Activated CD4-positive, alpha-beta T cell treated with anti-CD3 and anti-CD28 coated beads for 4 hours (primary cell): Measurements from ENCODE around the gene GTF2H2C.
A peak's percentile ranks its signal among the peaks of the same experiment; 100 is the strongest.
"Not testable (repeated sequence)": the region's sequence is repeated elsewhere in the genome, so short reads cannot be mapped to it uniquely, and the experiment has no call there.

Source experiments
- DNase-seq, 2 donors: peaks; one replicate each; pipeline ENCODE4 v3.0.0-alpha.2; 2020

Gene GTF2H2C

DNA sequence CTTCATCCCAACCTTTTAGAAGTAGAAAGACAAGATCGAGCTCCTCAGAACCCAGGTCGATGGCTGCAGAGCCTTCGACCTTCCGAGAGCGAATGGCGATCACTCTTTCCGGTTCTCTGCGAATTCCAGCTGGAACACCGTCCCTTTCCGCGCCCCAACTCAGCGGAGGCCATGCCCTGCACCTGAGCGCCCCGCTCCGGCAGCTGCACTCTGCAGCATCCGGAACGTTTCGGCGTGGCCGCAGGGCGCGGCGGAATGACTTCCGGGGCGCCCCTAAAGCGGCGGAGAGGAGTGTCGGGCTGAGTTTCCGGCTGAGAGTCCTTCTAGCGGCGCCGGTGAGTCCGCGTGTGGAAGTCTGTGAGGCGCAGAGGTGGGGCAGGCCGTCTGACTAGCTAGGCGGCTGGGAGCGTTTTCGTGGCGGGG, at the start of gene GTF2H2C:
Gene GTF2H2C (plus strand): TSS at position 284 of the 423 bp plus-strand sequence. CDS start 4,942 bp downstream, outside the sequence.
- DNase-seq = peak; percentile 62 to 72

DNA sequence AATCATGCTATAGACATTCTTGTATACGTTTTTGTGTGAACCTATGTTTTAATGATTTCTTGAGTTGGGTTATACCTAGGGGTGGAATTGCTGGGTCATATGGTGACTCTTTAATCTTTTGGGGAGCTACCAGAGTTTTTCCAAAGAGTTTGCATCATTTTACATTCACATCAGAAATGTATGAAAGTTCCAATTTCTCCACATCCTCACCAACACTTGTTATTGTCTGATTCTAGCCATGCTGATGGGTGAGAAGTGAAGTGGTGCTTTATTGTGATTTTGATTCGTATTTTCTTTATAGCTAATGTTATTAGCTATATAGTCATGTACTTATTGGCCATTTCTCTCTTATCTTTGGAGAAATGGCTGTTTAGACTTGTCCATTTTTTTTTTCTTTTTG, 49.3 kb upstream of the GTF2H2C start:
- no peak for DNase-seq

DNA sequence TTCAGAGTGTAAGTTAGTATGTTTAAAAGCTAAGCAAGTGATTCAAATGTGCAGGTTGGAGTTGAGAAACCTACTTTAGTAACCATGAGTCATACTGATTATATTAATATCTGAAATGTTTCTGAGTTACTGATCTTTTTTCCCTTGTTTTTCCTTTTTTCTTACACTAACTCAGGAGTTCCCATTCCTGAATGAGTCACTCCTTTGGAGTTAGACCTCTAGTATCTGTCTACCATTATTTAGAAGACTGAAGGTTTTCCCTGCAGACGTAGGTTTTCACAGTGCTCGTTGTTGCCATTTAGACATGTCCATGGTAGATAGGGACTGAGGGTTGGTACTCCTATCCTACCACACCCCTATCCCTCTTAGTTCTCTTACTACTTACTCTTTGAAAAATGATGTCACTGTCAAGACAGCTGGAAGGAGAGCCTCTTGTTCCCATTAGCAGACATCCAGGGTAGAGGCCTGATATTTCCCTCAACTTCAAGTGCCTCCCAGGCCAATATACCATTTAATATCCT, 47.2 kb upstream of the GTF2H2C start:
- DNase-seq = no peak

DNA sequence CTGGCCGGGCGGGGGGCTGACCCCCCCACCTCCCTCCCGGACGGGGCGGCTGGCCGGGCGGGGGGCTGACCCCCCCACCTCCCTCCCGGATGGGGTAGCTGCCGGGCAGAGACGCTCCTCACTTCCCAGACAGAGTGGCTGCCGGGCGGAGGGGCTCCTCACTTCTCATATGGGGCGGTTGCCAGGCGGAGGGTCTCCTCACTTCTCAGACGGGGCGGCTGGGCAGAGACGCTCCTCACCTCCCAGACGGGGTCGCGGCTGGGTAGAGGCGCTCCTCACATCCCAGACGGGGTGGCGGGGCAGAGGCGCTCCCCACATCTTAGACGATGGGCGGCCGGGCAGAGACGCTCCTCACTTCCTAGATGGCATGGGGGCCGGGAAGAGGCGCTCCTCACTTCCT, 44.4 kb upstream of the GTF2H2C start:
- not testable (repeated sequence) for DNase-seq

DNA sequence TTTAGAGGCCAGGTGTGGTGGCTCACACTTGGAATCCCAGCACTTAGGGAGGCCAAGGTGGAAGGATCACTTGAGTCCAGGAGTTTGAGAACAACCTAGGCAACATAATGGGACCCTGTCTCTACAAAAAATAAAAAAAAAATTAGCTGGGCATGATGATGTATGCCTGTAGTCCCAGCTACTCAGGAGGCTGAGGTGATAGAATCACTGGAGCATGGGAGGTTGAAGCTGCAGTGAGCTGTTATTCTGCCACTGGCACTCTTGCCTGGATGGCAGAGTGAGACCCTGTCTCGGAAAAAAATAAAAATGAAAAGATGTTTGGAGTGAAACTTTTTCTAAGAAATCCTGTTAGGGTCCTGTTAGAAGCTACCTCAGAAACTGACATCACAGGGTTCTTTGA, 43.2 kb upstream of the GTF2H2C start:
- DNase-seq = no peak

DNA sequence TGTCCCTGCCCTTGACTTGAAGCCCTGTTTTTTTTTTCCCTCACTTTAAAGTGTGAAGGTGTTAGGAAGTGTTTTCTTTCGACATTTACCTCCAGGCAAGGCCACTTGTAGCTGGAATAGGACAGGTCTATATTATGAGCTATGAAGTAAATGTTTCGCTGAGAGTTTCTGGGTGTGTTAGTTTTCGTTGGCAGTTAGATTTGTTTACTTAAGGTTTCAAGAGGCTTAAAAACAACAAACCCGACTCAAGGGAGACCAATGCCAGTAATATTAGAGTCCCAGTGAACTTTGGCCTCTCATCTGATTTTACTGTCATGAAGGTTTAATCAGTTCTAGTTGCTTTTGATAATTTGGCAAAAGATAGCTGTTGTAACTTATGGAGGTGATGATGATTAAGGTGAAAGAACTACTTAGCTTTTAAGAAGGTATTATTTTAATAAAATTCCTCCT, 42.2 kb upstream of the GTF2H2C start:
- DNase-seq = no peak

DNA sequence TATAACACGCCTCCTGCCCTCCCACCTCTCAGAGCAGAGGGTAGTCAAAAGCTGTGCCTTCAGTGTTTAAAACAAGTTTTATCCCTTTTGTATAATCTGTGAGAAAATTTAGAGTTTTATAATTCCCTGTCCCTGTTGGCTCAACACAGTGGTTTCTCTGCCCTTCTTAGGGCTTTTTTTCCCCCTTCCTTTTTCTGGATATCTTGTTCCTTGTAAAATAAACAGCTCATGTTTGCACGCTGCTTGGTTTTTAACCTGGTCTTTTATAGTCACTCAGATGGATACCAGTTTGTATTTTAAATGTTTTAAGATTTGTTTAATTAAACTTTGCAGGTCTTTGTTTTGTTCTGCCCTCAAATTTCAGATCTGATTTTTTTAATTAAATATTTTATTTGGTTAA, 40.7 kb upstream of the GTF2H2C start:
- no peak for DNase-seq

DNA sequence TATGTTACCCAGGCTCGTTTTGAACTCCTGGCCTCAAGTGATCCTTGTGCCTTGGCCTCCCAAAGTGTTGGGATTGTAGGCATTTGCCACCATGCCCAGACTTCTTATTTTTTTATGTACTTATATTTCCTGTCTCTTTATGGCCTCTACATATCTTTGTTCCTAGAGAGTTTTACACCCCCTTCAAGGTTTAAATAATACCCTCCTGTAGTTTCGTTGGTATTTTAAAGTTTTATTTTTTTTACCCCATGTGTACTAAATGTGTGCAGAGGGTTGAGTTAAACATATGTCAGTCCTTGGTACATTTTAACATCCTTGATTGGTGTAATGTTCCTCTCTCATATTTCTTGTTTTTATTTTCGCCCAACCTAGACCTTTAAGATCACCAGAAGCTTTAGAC, 38.0 kb upstream of the GTF2H2C start:
- no peak for DNase-seq

DNA sequence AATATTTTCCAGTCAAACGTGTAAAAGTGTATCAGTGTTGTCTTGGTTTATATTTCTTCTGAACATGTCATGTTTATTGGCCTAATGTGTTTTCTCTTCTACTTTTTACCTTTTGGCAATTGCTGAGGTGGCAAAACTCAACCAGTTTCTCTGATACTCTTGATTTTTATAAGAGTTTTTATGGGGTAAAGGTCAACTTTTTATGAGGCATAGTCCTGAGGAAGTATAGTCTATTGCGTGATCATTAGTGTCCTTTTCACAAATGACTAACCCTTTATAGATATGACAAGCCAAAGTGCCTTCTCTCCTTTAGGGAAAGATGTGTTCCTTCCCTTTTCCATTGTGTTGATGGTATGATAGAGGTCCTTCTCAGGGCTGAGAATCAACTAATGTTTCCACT, 34.5 kb upstream of the GTF2H2C start:
- DNase-seq = no peak

DNA sequence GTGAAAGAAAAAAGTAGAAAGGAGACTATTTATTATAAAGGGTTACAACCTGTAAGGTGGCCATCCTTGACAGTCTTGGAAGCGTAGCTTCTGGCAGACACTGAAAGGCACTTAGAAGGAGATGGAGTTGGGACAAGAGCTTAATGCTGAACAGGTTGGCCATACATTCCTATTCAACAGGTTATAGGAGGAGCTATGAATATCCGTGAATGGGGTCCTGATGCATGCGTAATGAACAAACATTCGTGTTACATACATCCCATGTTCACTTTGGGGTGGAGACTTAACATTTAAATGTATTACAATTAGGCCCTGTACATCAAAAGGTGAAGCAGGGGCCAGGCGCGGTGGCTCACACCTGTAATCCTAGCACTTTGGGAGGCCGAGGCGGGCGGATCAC, 33.3 kb upstream of the GTF2H2C start:
- no peak for DNase-seq

DNA sequence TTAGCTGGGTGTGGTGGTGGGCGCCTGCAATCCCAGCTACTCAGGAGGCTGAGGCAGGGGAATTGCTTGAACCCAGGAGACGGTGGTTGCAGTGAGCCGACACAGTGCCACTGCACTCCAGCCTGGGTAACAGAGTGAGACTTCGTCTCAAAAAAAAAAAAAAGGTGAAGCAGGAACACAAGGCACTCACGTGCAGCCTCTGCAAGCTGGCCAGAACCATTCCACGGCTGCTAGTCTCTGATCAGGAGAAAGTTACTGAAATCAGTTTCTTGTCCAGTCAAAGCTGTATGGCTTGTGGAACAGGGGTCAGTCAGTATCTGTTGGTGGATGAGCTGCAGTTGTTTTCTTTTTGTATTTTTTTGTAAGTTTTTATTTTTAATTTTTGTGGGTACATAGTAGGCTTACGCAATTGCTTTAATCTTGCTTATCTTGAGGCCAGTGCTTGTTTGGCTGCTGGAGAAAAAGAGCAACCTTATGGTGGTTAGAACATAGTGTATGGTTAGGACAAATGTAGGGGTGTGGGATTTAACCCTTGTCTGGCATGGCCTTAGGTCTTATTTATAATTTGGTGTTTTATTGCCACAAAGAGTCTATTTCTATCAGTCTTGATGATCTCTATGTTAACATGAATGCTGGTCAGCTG, 32.7 kb upstream of the GTF2H2C start:
- DNase-seq = no peak

DNA sequence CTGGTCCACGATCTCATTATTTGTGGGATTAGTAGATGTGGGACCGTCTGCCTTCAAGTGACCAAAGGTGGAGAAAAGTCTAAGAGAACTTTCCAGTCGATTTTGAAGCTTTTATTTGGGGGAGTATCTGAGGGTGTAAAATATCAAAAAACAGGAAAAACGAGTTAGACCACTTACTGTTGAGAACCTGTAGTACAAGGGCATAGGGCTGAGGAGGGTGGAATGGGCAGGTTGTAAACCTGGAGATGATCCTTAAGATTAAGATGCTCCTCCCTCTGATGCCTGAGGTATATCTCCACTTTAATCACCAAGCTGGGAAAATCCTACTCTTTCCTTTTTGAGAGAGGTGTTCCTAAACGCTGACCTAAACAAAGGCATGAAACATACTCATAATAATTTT, 32.0 kb upstream of the GTF2H2C start:
- no peak for DNase-seq

DNA sequence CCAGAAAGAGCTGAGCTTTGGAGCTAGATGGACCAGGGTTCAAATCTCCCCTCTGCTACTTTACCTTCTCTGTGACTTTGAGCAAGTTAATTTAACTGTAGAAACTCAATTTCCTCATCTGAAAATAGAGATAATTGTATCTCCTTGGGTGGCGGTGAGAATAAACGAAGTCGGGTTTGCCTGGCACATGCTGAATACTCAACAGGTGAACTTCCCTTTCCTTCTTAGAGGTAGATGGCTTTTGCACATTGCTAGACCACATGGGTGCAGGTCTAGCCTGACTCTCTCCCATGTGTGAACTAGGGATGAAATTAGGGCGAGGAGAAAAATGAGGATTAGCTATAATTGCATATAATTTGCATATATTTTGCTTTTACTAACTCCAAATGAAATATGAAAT, 31.4 kb upstream of the GTF2H2C start:
- DNase-seq = no peak

DNA sequence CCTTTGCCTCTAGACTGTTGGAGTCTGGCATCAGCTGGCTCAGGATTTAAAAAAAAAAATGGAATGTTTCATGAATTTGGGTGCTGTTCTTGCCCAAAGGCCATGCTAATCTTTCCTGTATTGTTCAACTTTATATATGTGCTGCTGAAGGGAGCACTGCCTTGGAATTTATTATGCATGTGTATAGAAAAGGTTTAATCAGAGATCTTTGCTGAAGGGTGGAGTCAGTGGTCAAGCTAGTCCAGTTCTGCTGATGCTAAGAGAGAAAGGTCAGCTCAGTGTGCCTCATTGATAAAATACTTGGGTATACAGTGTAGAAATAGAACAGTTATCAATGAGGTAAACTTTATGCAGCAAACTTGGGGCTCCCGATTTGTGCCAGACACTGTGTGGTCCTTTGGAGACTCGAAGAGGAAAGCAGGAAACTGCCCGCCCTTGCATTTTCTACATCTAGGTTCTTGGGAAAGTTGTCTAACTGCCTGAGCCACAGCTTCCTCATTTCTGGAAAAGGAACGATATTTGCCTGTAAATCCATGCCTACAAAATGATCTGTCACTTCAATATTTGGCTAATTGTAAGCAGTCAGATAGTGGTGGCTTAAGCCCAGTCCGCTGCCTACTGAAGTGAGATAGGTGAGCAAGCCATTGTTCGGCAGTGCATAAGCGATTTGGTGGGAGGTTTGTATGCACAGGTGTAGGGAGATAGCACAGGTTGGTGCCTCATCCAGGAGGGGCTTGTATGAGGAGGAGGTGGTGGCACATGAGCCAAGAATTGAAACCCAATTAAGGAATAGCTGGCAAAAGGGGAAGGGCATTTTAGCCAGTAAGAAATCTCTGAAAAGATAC, 29.2 kb upstream of the GTF2H2C start:
- no peak for DNase-seq

DNA sequence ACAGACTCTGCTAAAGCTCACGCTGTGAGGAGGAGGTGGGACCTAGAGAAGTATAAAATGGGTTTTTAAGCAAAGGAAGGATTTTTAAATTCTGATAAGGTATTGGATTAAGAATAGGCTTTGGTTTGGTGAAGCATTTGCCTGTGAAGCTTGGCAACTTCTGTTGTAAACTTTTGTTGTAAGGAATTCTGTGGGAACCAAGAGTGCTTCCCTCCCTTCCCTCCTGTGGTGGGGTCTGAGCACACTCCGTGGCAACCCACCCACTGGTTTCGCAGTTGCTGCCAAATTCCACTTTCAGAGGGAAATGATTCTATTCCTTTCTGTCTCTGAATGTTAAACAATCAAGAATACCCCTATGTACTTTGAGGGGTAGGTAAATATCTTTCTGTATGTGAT, 28.6 kb upstream of the GTF2H2C start:
- no peak for DNase-seq

DNA sequence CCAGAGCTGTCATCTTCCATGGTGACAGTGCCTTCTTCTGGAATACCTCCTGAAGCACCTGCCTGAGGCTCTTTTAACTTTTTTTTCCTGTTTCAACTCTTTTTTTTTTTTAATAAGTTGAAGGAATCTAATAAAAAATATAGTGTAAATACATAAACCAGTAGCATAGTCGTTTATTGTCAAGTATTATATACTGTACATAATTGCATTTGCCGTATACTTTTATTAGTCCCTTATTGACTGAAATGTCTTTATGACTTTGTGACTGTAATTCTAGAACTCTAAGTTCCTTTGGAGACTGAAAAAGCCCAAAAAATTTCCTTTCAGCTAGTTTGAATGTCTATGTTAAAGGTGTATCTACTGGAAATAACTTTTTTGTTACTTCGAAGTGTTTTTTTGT, 22.1 kb upstream of the GTF2H2C start:
- not testable (repeated sequence) for DNase-seq

DNA sequence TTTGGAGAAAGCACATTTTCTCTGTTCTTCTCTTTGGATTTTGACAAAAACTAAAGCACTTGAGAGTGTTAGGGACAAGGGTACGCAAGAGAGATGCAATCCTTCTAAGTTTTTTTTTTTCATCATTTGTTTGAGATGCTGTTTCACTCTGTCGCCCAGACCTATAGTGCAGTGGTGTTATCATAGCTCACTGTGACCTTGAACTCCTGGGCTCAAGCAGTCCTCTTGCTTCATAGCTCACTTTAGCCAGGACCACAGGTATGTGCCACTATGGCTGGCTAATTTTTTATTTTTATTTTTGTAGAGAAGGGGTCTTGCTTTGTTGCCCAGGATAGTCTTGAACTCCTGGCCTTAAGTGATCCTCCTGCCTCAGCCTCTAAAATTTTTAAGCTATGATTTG, 21.3 kb upstream of the GTF2H2C start:
- DNase-seq = not testable (repeated sequence)

DNA sequence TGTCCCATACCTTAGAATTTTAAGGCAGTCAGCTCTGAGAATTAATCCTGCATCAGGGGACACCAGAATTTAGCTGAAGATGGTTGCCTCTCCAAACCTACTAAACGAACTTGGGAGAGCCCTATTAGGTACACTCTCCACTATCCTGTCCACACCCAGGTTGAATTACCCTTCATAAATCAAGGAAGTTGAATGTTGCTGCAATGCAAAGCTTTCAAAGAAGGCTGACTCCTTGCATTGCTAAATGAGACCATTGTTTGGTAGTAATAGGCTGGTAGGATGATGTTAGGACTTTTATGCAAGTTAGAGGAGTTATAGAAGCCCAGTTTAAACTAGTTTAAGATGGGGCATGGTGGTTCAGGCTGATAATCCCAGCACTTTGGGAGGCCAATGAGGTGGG, 18.6 kb upstream of the GTF2H2C start:
- not testable (repeated sequence) for DNase-seq

DNA sequence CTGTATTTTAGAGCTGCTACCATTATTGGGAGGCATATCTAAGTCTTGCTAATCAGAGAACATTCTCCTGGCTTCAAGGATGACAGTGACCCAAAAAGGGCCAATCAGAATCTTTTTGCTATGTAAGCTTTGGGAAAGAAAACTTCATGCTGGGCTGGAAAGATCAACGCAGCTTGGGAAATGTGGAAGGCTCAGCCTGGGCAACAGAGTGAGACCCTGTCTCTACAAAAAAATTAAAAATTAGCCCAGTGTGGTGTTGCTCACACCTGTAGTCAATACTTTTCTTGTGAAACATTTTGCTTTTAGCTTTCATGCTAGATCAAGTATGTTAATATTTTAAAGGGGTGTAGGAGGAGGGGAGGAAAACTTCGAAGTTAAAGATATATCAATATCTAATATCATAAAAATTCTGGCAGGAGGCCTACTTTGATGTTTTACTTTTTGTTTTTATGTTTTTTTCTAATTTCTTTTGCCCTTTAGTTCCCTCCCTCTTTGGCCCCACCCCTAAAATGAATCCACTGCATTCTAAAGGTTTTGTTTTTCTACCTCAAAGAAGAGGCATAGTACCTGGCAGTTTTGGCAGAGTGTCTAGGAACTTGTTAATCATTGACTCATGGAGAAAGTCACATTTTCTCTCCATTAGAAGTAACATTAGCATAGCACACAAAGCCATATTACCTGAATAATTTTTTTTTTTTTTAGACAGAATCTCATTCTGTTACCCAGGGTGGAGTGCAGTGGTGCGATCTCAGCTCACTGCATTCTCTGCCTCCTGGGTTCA, 17.0 kb upstream of the GTF2H2C start:
- not testable (repeated sequence) for DNase-seq

DNA sequence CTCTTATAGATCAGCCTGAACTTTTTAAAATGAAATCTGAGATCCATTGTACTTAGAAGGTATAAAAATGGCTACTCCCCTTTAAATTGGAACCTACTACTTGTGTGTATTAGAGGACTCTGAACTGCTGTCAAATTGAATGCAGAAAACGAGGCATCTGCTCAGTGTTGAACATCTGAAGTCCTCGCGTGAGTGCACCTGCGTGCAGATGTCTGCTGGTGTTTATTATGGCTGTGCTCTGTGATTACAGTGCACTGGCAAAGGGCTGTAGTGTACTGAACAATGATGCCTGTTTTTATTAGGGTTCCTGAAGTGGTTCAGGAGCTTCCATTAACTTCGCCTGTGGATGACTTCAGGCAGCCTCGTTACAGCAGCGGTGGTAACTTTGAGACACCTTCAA, 15.4 kb upstream of the GTF2H2C start:
- DNase-seq = not testable (repeated sequence)

DNA sequence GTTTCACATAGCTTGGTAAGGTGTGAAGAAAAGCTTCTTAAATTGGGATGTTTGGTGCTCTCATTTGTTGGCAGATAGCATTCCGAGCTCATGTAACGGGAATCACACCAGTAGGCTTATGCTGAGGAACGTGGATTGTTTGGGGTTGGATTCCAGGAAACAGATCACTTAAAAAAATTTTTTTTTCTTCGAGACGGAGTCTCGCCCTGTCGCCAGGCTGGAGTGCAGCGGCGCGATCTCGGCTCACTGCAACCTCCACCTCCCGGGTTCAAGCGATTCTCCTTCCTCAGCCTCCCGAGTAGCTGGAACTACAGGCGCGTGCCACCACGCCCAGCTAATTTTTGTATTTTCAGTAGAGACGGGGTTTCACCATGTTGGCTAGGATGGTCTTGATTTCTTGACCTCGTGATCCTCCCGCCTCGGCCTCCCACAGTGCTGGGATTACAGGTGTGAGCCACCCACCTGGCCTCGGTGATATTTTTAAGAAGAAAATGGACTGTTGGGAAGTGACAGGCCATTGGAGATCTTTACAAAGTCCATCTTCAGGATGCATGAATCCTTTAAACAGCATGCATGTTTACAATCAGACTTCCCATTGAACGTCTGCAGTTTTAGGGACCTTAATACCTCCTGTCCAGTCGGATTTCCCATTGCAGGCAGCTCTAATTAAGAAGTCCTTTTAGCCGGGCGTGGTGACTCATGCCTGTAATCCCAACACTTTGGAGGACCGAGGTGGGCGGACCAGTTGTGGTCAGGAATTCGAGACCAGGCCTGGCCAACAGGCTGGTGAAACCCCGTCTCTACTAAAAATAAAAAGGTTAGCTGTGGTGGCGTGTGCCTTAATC, 818 bp downstream of the GTF2H2C start:
- not testable (repeated sequence) for DNase-seq

DNA sequence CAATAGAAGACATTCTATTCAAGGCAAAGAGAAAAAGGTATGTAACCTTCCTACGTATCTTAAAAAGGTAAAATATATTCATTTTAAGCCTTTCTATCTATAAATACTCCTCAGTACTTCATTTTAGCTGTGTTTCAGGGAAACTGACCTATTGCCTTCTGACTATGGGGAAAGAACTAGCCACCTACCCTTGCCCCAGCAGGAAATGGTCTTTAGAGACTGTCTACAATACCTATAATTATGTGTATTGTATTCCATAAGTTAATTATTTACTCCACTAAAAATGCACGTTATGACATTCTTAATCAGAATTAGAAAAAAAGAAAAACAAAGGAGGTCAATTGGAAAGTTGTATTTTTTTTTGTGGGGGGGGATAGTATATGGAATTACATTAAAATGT, 6.2 kb downstream of the GTF2H2C start:
- DNase-seq = not testable (repeated sequence)
